ENCODE data around the gene ELF2. TPM values are rescaled to one million over a fixed set of nuclear protein-coding genes. Genes with fewer than 3 reads are reported as not detected.
"Not testable (repeated sequence)": the region's sequence is repeated elsewhere in the genome, so short reads cannot be mapped to it uniquely, and the experiment has no call there.

Gene ELF2
- total RNA-seq, 1 donor from 2014 or later: 41.3 TPM

GRCh38 chr4:139044291-139044690 lies 132.7 kb downstream of the ELF2 start:
- intact Hi-C loops (cut with DNase I): no loop called here
- ATAC-seq (ENCODE audit: poor library complexity): no peak
- DNase-seq: no peak

GRCh38 chr4:139042981-139043460 lies 134.0 kb downstream of the ELF2 start:
- DNase-seq: no peak
- ATAC-seq (ENCODE audit: poor library complexity): peak; percentile 43
- intact Hi-C loops (cut with DNase I): no loop called here

- intact Hi-C loops (cut with DNase I): loop anchor here (5.0 kb wide), 1 partner anchor 43 kb away; no protein-coding TSS in a partner anchor
- DNase-seq (no peak), ATAC-seq (ENCODE audit: poor library complexity) (no peak)
These were observed 138.1 kb downstream of the ELF2 start for GRCh38 chr4:139038874-139039443.

- intact Hi-C loops (cut with DNase I): loop anchor here (5.0 kb wide), 1 partner anchor 45 kb away; no protein-coding TSS in a partner anchor
- DNase-seq: no peak
- ATAC-seq (ENCODE audit: poor library complexity): no peak
These were observed 140.1 kb downstream of the ELF2 start for GRCh38 chr4:139036885-139037284.

GRCh38 chr4:139035650-139036049 lies 141.4 kb downstream of the ELF2 start:
- DNase-seq (no peak), ATAC-seq (ENCODE audit: poor library complexity) (no peak)
- intact Hi-C loops (cut with DNase I): loop anchor here (5.0 kb wide), 1 partner anchor 47 kb away; no protein-coding TSS in a partner anchor

- ATAC-seq (ENCODE audit: poor library complexity): peak; percentile 59
- peak; percentile 54 for DNase-seq
- intact Hi-C loops (cut with DNase I): no loop called here
These were observed 146.3 kb downstream of the ELF2 start for GRCh38 chr4:139030614-139031235.

GRCh38 chr4:139029866-139030363 lies 147.1 kb downstream of the ELF2 start:
- intact Hi-C loops (cut with DNase I); DNase-seq; ATAC-seq (ENCODE audit: poor library complexity): not testable (repeated sequence)

- DNase-seq (peak; percentile 81), ATAC-seq (ENCODE audit: poor library complexity) (peak; percentile 86)
These were observed 148.8 kb downstream of the ELF2 start for GRCh38 chr4:139028191-139028661.

GRCh38 chr4:139027776-139028175 lies 149.2 kb downstream of the ELF2 start:
- peak; percentile 43 for ATAC-seq (ENCODE audit: poor library complexity)
- intact Hi-C loops (cut with DNase I): no loop called here

More at GRCh38 chr4:139028191-139028661, 148.8 kb downstream of the ELF2 start:
- intact Hi-C loops (cut with DNase I): no loop called here

GRCh38 chr4:139025841-139026240 lies 151.2 kb downstream of the ELF2 start:
- ATAC-seq (ENCODE audit: poor library complexity) (no peak), DNase-seq (no peak)
- intact Hi-C loops (cut with DNase I): no loop called here

More at GRCh38 chr4:139027776-139028175, 149.2 kb downstream of the ELF2 start:
- no peak for DNase-seq

GRCh38 chr4:139024686-139025085 lies 152.3 kb downstream of the ELF2 start:
- no peak for DNase-seq
- intact Hi-C loops (cut with DNase I): no loop called here
- ATAC-seq (ENCODE audit: poor library complexity): no peak

GRCh38 chr4:139022835-139023234 lies 154.2 kb downstream of the ELF2 start:
- no peak for DNase-seq
- no peak for ATAC-seq (ENCODE audit: poor library complexity)
- intact Hi-C loops (cut with DNase I): no loop called here

GRCh38 chr4:139021071-139021470 lies 155.9 kb downstream of the ELF2 start:
- intact Hi-C loops (cut with DNase I); ATAC-seq (ENCODE audit: poor library complexity); DNase-seq: not testable (repeated sequence)

- intact Hi-C loops (cut with DNase I): no loop called here
- DNase-seq (no peak), ATAC-seq (ENCODE audit: poor library complexity) (no peak)
These were observed 156.6 kb downstream of the ELF2 start for GRCh38 chr4:139020384-139020783.

GRCh38 chr4:139018971-139019758 lies 157.9 kb downstream of the ELF2 start:
- no peak for ATAC-seq (ENCODE audit: poor library complexity)
- intact Hi-C loops (cut with DNase I): no loop called here
- no peak for DNase-seq

GRCh38 chr4:139018501-139018900 lies 158.5 kb downstream of the ELF2 start:
- DNase-seq (no peak), ATAC-seq (ENCODE audit: poor library complexity) (no peak)
- intact Hi-C loops (cut with DNase I): no loop called here

GRCh38 chr4:139017861-139018260 lies 159.2 kb downstream of the ELF2 start:
- ATAC-seq (ENCODE audit: poor library complexity) (no peak), DNase-seq (no peak)
- intact Hi-C loops (cut with DNase I): no loop called here

- ATAC-seq (ENCODE audit: poor library complexity): peak; percentile 14
- DNase-seq: no peak
- intact Hi-C loops (cut with DNase I): no loop called here
These were observed 161.0 kb downstream of the ELF2 start for GRCh38 chr4:139015948-139016471.
